IPS-NIHi11 (cell line): ENCODE measurements around the gene MUC16.

Experiments used
- DNase-seq: peaks from one replicate; pipeline ENCODE4 v3.0.0; 2012; ENCODE audit warnings: mixed read lengths, low spot score

MUC16 gene

GRCh38 chr19:9008667-9009066, 1.5 kb downstream of the MUC16 start:
- no peak for DNase-seq

DNA sequence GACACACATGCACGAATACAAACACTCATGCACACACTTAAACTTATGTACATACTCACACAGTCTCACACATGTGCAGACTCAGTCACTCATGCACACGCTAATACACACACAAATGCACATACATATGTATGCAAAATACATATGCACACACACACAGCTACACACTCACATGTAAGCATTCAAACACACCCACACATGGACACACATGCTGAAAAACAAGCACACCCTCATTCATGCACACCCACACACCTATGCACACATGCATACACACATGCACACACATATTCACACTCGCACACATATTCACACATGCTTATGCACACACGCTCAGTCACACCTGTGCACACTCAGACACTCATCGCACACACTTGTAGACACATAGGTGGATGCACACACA, 9.3 kb downstream of the MUC16 start:
- DNase-seq: no peak

- no peak for DNase-seq
These were observed 22.0 kb downstream of the MUC16 start for GRCh38 chr19:8988204-8988603.

GRCh38 chr19:8986296-8986695, 23.9 kb downstream of the MUC16 start:
- DNase-seq: no peak

GRCh38 chr19:8973501-8974091, 36.6 kb downstream of the MUC16 start:
- DNase-seq: peak; percentile 55

GRCh38 chr19:8965887-8966286, 44.3 kb downstream of the MUC16 start:
- DNase-seq: peak; percentile 9
